ENCODE data around the gene TMEM150C.

The TMEM150C gene

DNA sequence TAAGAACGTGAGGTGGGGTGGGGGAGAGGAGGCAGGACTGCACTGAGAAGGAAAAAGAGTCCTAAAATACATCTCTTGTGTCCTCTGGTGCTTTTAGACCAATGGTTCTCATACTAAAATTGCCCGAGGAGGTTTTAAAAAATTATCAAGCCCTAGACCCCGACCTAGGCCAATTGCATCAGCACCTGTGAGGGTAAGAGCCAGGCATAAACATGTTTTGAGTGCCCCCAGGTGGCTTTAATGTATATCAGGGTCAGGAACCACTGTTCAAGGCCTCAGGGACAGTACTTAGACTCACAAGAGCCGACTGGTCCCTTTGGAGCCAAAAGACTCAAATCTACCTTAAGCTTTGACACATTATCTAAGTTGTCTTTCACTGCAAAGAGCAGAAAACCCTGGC, 37.5 kb upstream of the TMEM150C start:
- no peak for DNase-seq (ENCODE audit: low spot score)
- TF ChIP-seq, protein P1, sequence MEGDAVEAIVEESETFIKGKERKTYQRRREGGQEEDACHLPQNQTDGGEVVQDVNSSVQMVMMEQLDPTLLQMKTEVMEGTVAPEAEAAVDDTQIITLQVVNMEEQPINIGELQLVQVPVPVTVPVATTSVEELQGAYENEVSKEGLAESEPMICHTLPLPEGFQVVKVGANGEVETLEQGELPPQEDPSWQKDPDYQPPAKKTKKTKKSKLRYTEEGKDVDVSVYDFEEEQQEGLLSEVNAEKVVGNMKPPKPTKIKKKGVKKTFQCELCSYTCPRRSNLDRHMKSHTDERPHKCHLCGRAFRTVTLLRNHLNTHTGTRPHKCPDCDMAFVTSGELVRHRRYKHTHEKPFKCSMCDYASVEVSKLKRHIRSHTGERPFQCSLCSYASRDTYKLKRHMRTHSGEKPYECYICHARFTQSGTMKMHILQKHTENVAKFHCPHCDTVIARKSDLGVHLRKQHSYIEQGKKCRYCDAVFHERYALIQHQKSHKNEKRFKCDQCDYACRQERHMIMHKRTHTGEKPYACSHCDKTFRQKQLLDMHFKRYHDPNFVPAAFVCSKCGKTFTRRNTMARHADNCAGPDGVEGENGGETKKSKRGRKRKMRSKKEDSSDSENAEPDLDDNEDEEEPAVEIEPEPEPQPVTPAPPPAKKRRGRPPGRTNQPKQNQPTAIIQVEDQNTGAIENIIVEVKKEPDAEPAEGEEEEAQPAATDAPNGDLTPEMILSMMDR (IDR thresholded peaks at IDR 0.05) = no peak
- no peak overlapping the region for H3K4me3 ChIP-seq
- H3K27ac ChIP-seq = no peak overlapping the region

DNA sequence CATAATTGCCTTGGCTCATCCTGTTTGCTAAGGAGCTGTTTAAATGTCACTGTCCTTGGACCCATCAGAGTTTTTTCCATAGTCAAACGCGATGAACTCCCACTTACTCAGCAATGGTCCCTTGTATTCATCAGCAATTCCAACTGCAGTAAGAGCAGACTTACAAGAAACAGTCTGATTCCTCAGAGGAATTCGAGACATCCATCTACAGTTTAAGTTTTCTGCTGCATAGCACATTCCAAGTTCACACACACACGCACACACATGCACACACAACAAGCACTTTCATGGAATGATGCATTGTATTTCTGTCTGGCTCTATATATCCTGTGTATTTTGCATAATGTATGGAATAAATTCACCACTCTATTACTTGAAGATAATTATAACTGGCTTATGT, 32.7 kb upstream of the TMEM150C start:
- H3K4me3 ChIP-seq = no peak overlapping the region
- no peak for DNase-seq (ENCODE audit: low spot score)
- no peak overlapping the region for H3K27ac ChIP-seq
- TF ChIP-seq, protein P1 (IDR thresholded peaks at IDR 0.05) = no peak

DNA sequence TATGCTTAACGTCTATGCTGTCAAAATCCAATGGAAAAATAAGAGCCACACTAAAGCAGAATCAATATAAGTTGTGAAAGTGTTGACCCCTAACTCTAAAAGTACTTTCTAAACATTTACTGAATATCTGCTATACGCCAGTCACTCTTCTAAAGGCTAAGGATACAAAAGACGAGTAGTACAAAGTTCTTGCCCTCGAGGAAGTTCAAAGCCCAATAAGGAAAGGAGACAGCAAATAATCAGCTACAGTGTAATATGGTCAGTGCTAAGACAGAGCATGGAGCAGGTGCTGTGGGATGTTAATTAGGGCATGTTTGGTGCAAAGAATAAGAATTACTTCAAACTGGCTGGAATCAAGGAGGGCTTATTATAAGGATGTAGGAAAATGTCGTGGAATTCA, 31.6 kb upstream of the TMEM150C start:
- TF ChIP-seq, protein P1 (IDR thresholded peaks at IDR 0.05) = no peak

DNA sequence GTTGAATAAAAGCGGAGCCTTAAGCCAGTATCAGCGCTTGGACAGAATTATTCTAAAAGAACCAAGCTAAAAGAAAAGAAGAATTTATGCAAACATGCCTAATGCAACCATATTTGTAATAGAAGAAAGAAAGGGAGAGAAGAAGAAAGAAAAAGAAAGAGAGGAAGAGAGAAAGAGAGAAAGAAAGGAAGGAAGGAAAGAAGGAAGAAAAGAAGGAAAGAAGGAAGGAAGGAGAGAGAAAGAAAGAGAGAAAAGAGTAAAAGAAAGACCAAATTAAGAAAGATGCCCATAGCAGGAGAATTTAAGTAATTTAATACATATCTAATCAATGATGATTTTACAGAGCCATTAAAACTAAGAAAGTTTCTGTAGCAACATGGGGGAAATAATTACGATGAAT, 30.9 kb upstream of the TMEM150C start:
- DNase-seq (ENCODE audit: low spot score) = no peak
- Histone ChIP-seq H3K27ac (no peak overlapping the region), H3K4me3 (no peak overlapping the region)
- TF ChIP-seq, protein P1 (IDR thresholded peaks at IDR 0.05) = no peak

More for the DNA sequence above, 31.6 kb upstream of the TMEM150C start:
- Histone ChIP-seq H3K4me3 (no peak overlapping the region), H3K27ac (no peak overlapping the region)
- no peak for DNase-seq (ENCODE audit: low spot score)

DNA sequence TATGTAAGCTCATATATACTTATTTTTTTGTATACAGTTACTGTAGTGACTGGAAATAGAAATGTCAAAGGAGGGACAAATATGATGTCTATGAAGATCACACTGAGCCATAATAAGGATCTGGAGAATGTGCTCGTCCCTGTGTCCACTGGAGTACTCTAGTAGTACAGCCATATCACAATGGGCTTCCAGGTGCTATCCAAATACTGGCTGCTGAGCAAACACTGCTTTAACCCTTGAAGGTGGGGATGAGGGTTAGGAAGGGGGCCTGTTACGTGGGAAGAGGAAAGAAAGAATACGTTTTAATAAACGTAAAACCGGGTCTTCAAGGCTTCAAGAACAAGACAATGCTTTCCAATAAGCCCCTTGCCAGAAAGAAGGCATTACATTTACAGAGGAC, 29.8 kb upstream of the TMEM150C start:
- DNase-seq (ENCODE audit: low spot score) = no peak
- Histone ChIP-seq H3K4me3 (no peak overlapping the region), H3K27ac (no peak overlapping the region)
- TF ChIP-seq, protein P1 (IDR thresholded peaks at IDR 0.05) = no peak

DNA sequence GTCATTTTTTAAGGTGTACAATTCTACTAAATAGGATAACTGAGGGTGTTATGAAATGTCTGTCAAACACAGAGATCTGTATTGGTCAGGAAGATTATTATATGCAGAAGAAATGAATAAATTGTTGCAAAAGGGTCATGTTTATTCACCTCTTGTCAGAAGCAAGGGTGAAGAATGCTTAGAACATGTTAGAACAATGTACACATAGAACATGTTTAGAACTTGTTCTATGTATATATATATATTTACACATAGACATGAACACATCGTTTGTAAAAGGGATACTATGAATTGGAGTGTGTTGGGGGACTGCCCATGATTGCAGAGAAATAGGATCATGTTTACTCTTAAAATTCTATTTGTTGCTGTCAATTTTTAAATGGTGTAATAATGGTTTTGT, 28.0 kb upstream of the TMEM150C start:
- no peak for DNase-seq (ENCODE audit: low spot score)
- no peak overlapping the region for H3K27ac ChIP-seq
- no peak overlapping the region for H3K4me3 ChIP-seq
- TF ChIP-seq, protein P1 (IDR thresholded peaks at IDR 0.05) = no peak

DNA sequence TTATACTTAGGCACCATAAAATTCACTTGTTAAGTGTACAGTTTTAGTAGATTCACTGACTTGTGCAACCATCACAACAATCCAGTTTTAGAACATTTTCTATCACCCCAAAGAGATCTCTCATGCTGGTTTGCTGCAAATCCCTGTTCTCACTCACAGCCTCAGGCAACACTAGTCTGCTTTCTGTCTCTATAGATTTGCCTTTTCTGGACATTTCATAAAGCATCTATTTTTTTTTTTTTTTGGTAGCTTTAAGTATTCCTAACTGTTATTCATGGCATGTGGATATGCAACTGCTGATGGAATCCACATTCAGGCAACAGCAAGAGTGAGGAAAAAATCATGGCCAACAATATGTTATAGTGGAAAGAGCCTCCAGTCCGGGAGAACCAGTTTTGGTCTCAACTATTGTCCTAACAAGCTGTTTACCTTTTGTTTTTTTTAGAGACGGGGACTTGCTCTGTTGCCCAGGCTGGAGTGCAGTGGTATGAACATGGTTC, 27.0 kb upstream of the TMEM150C start:
- H3K4me3 ChIP-seq = no peak overlapping the region
- TF ChIP-seq, protein P1 (IDR thresholded peaks at IDR 0.05) = no peak

More for the DNA sequence above, 27.0 kb upstream of the TMEM150C start:
- no peak for DNase-seq (ENCODE audit: low spot score)
- no peak overlapping the region for H3K27ac ChIP-seq

Measured in coronary artery (tissue), 2 donors.